SK-N-SH (cell line): Measurements from ENCODE around the gene BAIAP2. TPM values are rescaled to one million over a fixed set of nuclear protein-coding genes. Genes with fewer than 3 reads are reported as not detected.

ENCODE experiments used
- CTCF ChIA-PET: fragments of 300-600, 350-600 bp; formaldehyde crosslinking; extraction: SDS; loops from one replicate; lab custom pipeline; 2021; lab: Yijun Ruan, JAX
- POLR2A ChIA-PET: fragments of 350-600 bp; sonication (Branson Sonifier 250); formaldehyde crosslinking; extraction: SDS; loops from one replicate; lab custom pipeline; 2020; ENCODE audit warnings: antibody characterized with exemption, inconsistent platforms; lab: Yijun Ruan, JAX
- DNase-seq: peaks from one replicate; pipeline ENCODE4 v3.0.0; 2012
- H2AFZ ChIP-seq: fragments of 200-600 bp; sonication (generic); 2 replicates; pipeline ENCODE4 v1.8.1; 2016; ENCODE audit warnings: antibody characterized with exemption, mild to moderate bottlenecking, low read depth
- H3F3A ChIP-seq: fragments of 200-600 bp; sonication (generic); replicated peaks from 2 replicates; pipeline ENCODE3; 2016; ENCODE audit warnings: antibody characterized with exemption, mild to moderate bottlenecking; ENCODE audit not compliant: insufficient read depth
- H3K27ac ChIP-seq, 2 experiments: fragments of 200-500 bp in 1 of 2; fragments of 200-600 bp in 1 of 2; sonication (Bioruptor generic) in 1 of 2; sonication (generic), shearing (Covaris generic) in 1 of 2; 2 replicates each; pipeline versions ENCODE4 v1.5.1 to v1.6.1; 2014 to 2016; ENCODE audit warnings: low read depth in 2 of 2, inconsistent platforms in 1 of 2, low read length in 1 of 2, mild to moderate bottlenecking in 1 of 2, mixed read lengths in 1 of 2
- H3K27me3 ChIP-seq: fragments of 200-600 bp; sonication (generic), shearing (Covaris generic); 2 replicates; pipeline ENCODE4 v1.6.1; 2016; ENCODE audit warnings: mixed run types; ENCODE audit not compliant: insufficient read depth
- H3K36me3 ChIP-seq, 2 experiments: fragments of 200-500 bp in 1 of 2; fragments of 200-600 bp in 1 of 2; sonication (Bioruptor generic) in 1 of 2; sonication (generic) in 1 of 2; replicated peaks in 1 of 2; 2 replicates each; pipeline versions ENCODE3 to v1.5.1; 2014 to 2016; ENCODE audit warnings: low read length in 1 of 2, mild to moderate bottlenecking in 1 of 2; ENCODE audit not compliant: insufficient read depth in 2 of 2, control insufficient read depth in 1 of 2
- H3K4me1 ChIP-seq, 2 experiments: fragments of 200-500 bp in 1 of 2; fragments of 200-600 bp in 1 of 2; sonication (Bioruptor generic) in 1 of 2; sonication (generic), shearing (Covaris generic) in 1 of 2; 2 replicates each; pipeline versions ENCODE4 v1.5.1 to v1.6.1; 2014 to 2016; ENCODE audit warnings: low read depth in 1 of 2, low read length in 1 of 2, mixed run types in 1 of 2; ENCODE audit not compliant: insufficient read depth in 2 of 2, control insufficient read depth in 1 of 2
- H3K4me2 ChIP-seq: fragments of 200-600 bp; sonication (generic), shearing (Covaris generic); 2 replicates; pipeline ENCODE4 v1.6.1; 2017; ENCODE audit warnings: mixed run types
- H3K4me3 ChIP-seq, 2 experiments: fragments of 200-500 bp in 1 of 2; fragments of 200-600 bp in 1 of 2; sonication (Bioruptor generic) in 1 of 2; sonication (generic), shearing (Covaris generic) in 1 of 2; 2 replicates each; pipeline versions ENCODE4 v1.5.1 to v1.8.1; 2014 to 2016; ENCODE audit warnings: low read depth in 2 of 2, inconsistent platforms in 1 of 2, low read length in 1 of 2, mild to moderate bottlenecking in 1 of 2, mixed read lengths in 1 of 2, moderate library complexity in 1 of 2
- H3K79me2 ChIP-seq: fragments of 200-600 bp; sonication (generic); 2 replicates; pipeline ENCODE4 v1.8.1; 2017; ENCODE audit warnings: mild to moderate bottlenecking; ENCODE audit not compliant: insufficient read depth
- H3K9ac ChIP-seq: fragments of 200-600 bp; sonication (generic); 2 replicates; pipeline ENCODE4 v1.6.1; 2017; ENCODE audit warnings: mixed run types
- H3K9me2 ChIP-seq: fragments of 200-600 bp; sonication (generic); 2 replicates; pipeline ENCODE4 v1.6.1; 2017; ENCODE audit warnings: mixed run types
- H3K9me3 ChIP-seq: fragments of 200-600 bp; sonication (generic); 2 replicates; pipeline ENCODE4 v1.6.1; 2017; ENCODE audit warnings: mixed run types, mild to moderate bottlenecking, moderate library complexity
- H4K20me1 ChIP-seq: fragments of 200-600 bp; sonication (generic); 2 replicates; pipeline ENCODE4 v1.6.1; 2017; ENCODE audit warnings: mild to moderate bottlenecking, mixed run types; ENCODE audit not compliant: insufficient read depth
- EP300 ChIP-seq, 2 experiments: IDR thresholded peaks; 2 replicates each; pipeline versions ENCODE4 v1.4.0 to v1.6.1; 2012; ENCODE audit warnings: borderline replicate concordance in 1 of 2, low read depth in 1 of 2, low read length in 1 of 2
- EZH2phosphoT487 ChIP-seq: fragments of 200-600 bp; sonication (generic); IDR thresholded peaks from 2 replicates; pipeline ENCODE4 v1.6.1; 2017; ENCODE audit warnings: low read depth, mixed run types, mild to moderate bottlenecking, antibody characterized with exemption, moderate library complexity, borderline replicate concordance
- FOSL2 ChIP-seq: IDR thresholded peaks from 2 replicates; pipeline ENCODE4 v1.4.0; 2012; ENCODE audit warnings: low read depth, mild to moderate bottlenecking, moderate library complexity, borderline replicate concordance
- FOXM1 ChIP-seq: IDR thresholded peaks from 2 replicates; pipeline ENCODE4 v1.4.0; 2012; ENCODE audit warnings: low read depth, mild to moderate bottlenecking
- GATA2 ChIP-seq: sonication (generic); formaldehyde crosslinking; IDR thresholded peaks from 2 replicates; pipeline ENCODE4 v1.5.0; 2020; ENCODE audit warnings: mild to moderate bottlenecking, missing genetic modification reagents
- NFIC ChIP-seq: IDR thresholded peaks from 2 replicates; pipeline ENCODE4 v1.4.0; 2012; ENCODE audit warnings: borderline replicate concordance
- PBX3 ChIP-seq: IDR thresholded peaks from 2 replicates; pipeline ENCODE4; 2012
- POLR2AphosphoS5 ChIP-seq: IDR thresholded peaks from 2 replicates; pipeline ENCODE4 v1.6.1; 2012; ENCODE audit warnings: low read depth, low read length
- REST ChIP-seq: IDR thresholded peaks from 2 replicates; pipeline ENCODE4 v1.6.1; 2012; ENCODE audit warnings: mild to moderate bottlenecking, low read depth, low read length, moderate library complexity
- SIN3A ChIP-seq: IDR thresholded peaks from 2 replicates; pipeline ENCODE4 v1.6.1; 2012; ENCODE audit warnings: low read depth, mild to moderate bottlenecking, low read length, moderate library complexity, borderline replicate concordance
- USF1 ChIP-seq: IDR thresholded peaks from 2 replicates; pipeline ENCODE4 v1.4.0; 2012; ENCODE audit warnings: low read depth, borderline replicate concordance
- USF2 ChIP-seq: fragments of 150-350 bp; IDR thresholded peaks from 2 replicates; pipeline ENCODE4 v1.6.1; 2017; ENCODE audit warnings: antibody characterized with exemption, low read length, low read depth, borderline replicate concordance
- YY1 ChIP-seq: IDR thresholded peaks from 2 replicates; pipeline ENCODE4 v1.4.0; 2012; ENCODE audit warnings: low read depth, mild to moderate bottlenecking
- WGBS: methylation state at CpG from one replicate; pipeline ENCODE4 v1.1.6; 2017; ENCODE audit warnings: low lambda C conversion rate; 5-methylcytosine and 5-hydroxymethylcytosine counted together
- polyA plus RNA-seq, 3 experiments: library from polyadenylated mRNA; depleted of rRNA; stranded (reverse); fragments of >200 nt; gene quantifications; 2 replicates each; pipeline ENCODE4 v1.2.3, GENCODE V29; 2012

The BAIAP2 gene
- polyA plus RNA-seq, 1 of the 3 experiments (the other 2 are of a cell fraction) = 19.8 TPM

- Histone ChIP-seq H3K79me2 (peaks cover 6% of the 10 kb centered on the region), H3K36me3 (no peaks in the 10 kb centered on the region), H2AFZ (0 out of 2 replicates have a peak overlapping the region, but pooled peaks have one; percentile 49), H3K27ac (no peak overlapping the region), H3K9me3 (no peaks in the 10 kb centered on the region), H3K4me3 (no peak overlapping the region), H3F3A (peaks cover 10% of the 10 kb centered on the region)
- ChIA-PET CTCF (interaction anchor here (0.7 to 10.6 kb wide), 8 partner anchors 9 to 561 kb away, joined by 3 to 84 read pairs (median 3); no protein-coding TSS in a partner anchor), POLR2A (no interaction called here)
- no peak for TF ChIP-seq USF2
- TF ChIP-seq GATA2 (CRISPR knock-in tag) = no peak
- no peak for TF ChIP-seq PBX3
- no peak for TF ChIP-seq SIN3A
- TF ChIP-seq REST = no peak
- no peak for TF ChIP-seq NFIC
- no peak for TF ChIP-seq POLR2AphosphoS5
- TF ChIP-seq EP300 (IDR thresholded peaks at IDR 0.05; ENCODE audit: borderline replicate concordance in 1 of 2, low read depth in 1 of 2, low read length in 1 of 2) = no peak
- TF ChIP-seq, all 33 proteins: peak for 0
- DNase-seq = peak; percentile 34
- no peak overlapping the region for H3K4me2 ChIP-seq
- H3K9ac ChIP-seq = no peak overlapping the region
- WGBS = 66% methylated on average over 14 of the region's 18 CpGs
- H3K9me2 ChIP-seq = no peaks in the 10 kb centered on the region
- H3K4me1 ChIP-seq = peaks cover 0 to 4% of the 10 kb centered on the region in 2 experiments; a peak in 1 of 4 replicates
- no peaks in the 10 kb centered on the region for H4K20me1 ChIP-seq
- H3K27me3 ChIP-seq = no peaks in the 10 kb centered on the region
Measured at GRCh38 chr17:80986816-80987475, 48.0 kb upstream of the BAIAP2 start.

GRCh38 chr17:80987941-80988461 lies 47.0 kb upstream of the BAIAP2 start:
- peak; percentile 30 for DNase-seq
- H3F3A ChIP-seq = peaks cover 10% of the 10 kb centered on the region
- H3K36me3 ChIP-seq = no peaks in the 10 kb centered on the region
- no peaks in the 10 kb centered on the region for H3K27me3 ChIP-seq
- H3K27ac ChIP-seq = no peak overlapping the region
- H4K20me1 ChIP-seq = no peaks in the 10 kb centered on the region
- no peak overlapping the region for H3K4me3 ChIP-seq
- ChIA-PET CTCF (interaction anchor here (0.9 to 10.6 kb wide), 21 partner anchors 9 to 560 kb away, joined by 3 to 84 read pairs (median 5); no protein-coding TSS in a partner anchor), POLR2A (interaction anchor here (0.6 kb wide), 1 partner anchor 506 kb away, joined by 3 read pairs; no protein-coding TSS in a partner anchor)
- H3K9me2 ChIP-seq = no peaks in the 10 kb centered on the region
- 68% methylated on average over 10 of the region's 16 CpGs for WGBS
- TF ChIP-seq PBX3 (no peak), USF1 (no peak), FOSL2 (no peak), YY1 (no peak), EZH2phosphoT487 (no peak), FOXM1 (no peak), SIN3A (no peak), GATA2 (CRISPR knock-in tag) (no peak), EP300 (IDR thresholded peaks at IDR 0.05; ENCODE audit: borderline replicate concordance in 1 of 2, low read depth in 1 of 2, low read length in 1 of 2) (no peak)
- H3K9ac ChIP-seq = no peak overlapping the region
- H2AFZ ChIP-seq = no peak overlapping the region
- H3K4me1 ChIP-seq = peaks cover 2 to 11% of the 10 kb centered on the region in 2 experiments; a peak in 1 of 4 replicates
- peaks cover 16% of the 10 kb centered on the region for H3K79me2 ChIP-seq
- no peaks in the 10 kb centered on the region for H3K9me3 ChIP-seq
- H3K4me2 ChIP-seq = no peak overlapping the region
